Tongue (tissue), 2 donors: ENCODE data around the gene KARS1. TPM values are rescaled to one million over a fixed set of nuclear protein-coding genes. Genes with fewer than 3 reads are reported as not detected.

Experiments used
- DNase-seq: peaks from one replicate; pipeline ENCODE4 v3.0.0-alpha.2; 2015
- total RNA-seq: library from RNA; depleted of rRNA; stranded (reverse); fragments of >200 nt; gene quantifications from one replicate; pipeline ENCODE4 v1.2.3, GENCODE V29; 2014

The KARS1 gene
- 118 TPM for total RNA-seq

- peak; percentile 97 for DNase-seq
These were observed at the start of gene KARS1, which contains the start of gene TERF2IP for GRCh38 chr16:75647492-75648264. Gene KARS1, minus strand, starts transcription at chr16:75647665. Its CDS starts 26 bp downstream, at chr16:75647639. Gene TERF2IP, plus strand, starts transcription at chr16:75647773. Its CDS starts 110 bp downstream, at chr16:75647883.

GRCh38 chr16:75695708-75696107, 48.2 kb upstream of the KARS1 start:
- no peak for DNase-seq

GRCh38 chr16:75687361-75687760, 39.9 kb upstream of the KARS1 start:
- DNase-seq, result no peak

- no peak for DNase-seq
These were observed 34.8 kb upstream of the KARS1 start for GRCh38 chr16:75682308-75682707.

- DNase-seq, result no peak
These were observed 31.9 kb upstream of the KARS1 start for GRCh38 chr16:75679366-75679765.

GRCh38 chr16:75676909-75677308, 29.4 kb upstream of the KARS1 start, which contains the start of gene CPHXL2:
Gene CPHXL2, minus strand, starts transcription at chr16:75677009. Its CDS starts 10 bp downstream, at chr16:75676999.
- no peak for DNase-seq

GRCh38 chr16:75667503-75667902, 20.0 kb upstream of the KARS1 start:
- no peak for DNase-seq

- DNase-seq, result no peak
These were observed 13.3 kb upstream of the KARS1 start for GRCh38 chr16:75660726-75661302.

- peak; percentile 31 for DNase-seq
These were observed 12.9 kb upstream of the KARS1 start for GRCh38 chr16:75660321-75660720.

- no peak for DNase-seq
These were observed 10.7 kb upstream of the KARS1 start for GRCh38 chr16:75658175-75658574.

GRCh38 chr16:75653922-75654321, 6.5 kb upstream of the KARS1 start:
- DNase-seq, result no peak

- peak; percentile 92 for DNase-seq
These were observed 1.0 kb upstream of the KARS1 start for GRCh38 chr16:75648265-75649076.

- no peak for DNase-seq
These were observed 363 bp downstream of the KARS1 start for GRCh38 chr16:75647112-75647491.

- DNase-seq, result no peak
These were observed 3.0 kb downstream of the KARS1 start for GRCh38 chr16:75644240-75645012.

GRCh38 chr16:75640598-75640997, 6.9 kb downstream of the KARS1 start:
- DNase-seq, result no peak

GRCh38 chr16:75635036-75635435, 12.4 kb downstream of the KARS1 start:
- no peak for DNase-seq

- DNase-seq, result no peak
These were observed 14.6 kb downstream of the KARS1 start for GRCh38 chr16:75632857-75633256.

GRCh38 chr16:75630052-75630451, 17.4 kb downstream of the KARS1 start:
- DNase-seq, result no peak

GRCh38 chr16:75629132-75629531, 18.3 kb downstream of the KARS1 start:
- DNase-seq, result no peak

GRCh38 chr16:75628351-75628750, 19.1 kb downstream of the KARS1 start:
- no peak for DNase-seq

GRCh38 chr16:75627851-75628250, 19.6 kb downstream of the KARS1 start:
- no peak for DNase-seq

GRCh38 chr16:75626806-75627205, 20.7 kb downstream of the KARS1 start:
- DNase-seq, result no peak
